HCT116 (cell line): ENCODE measurements around the gene UBE2E1. TPM values are rescaled to one million over a fixed set of nuclear protein-coding genes. Genes with fewer than 3 reads are reported as not detected.

Experiments
- ATAC-seq: fragments of 200-7000 bp; cut with Tn5 transposase; 2 replicates; pipeline ENCODE4 v1.9.1; 2020; ENCODE audit warnings: mild to moderate bottlenecking, moderate library complexity
- BruUV-seq: library from RNA; stranded (reverse); fragments of 400-500 nt; replicated peaks from 2 replicates; lab custom pipeline; 2021; lab: Mats Ljungman, UMichigan
- CTCF ChIA-PET: fragments of 300-600 bp; sonication (Branson Sonifier 250); formaldehyde crosslinking; loops from one replicate; lab custom pipeline; 2021; ENCODE audit warnings: antibody characterized with exemption; lab: Charles Lee
- POLR2A ChIA-PET: fragments of 300-600, 350-600 bp; sonication (Branson Sonifier 250); formaldehyde crosslinking; loops from one replicate; lab custom pipeline; 2021; ENCODE audit warnings: antibody characterized with exemption; lab: Charles Lee
- RAD21 ChIA-PET, 2 experiments: fragments of 300-600 bp; sonication (Branson Sonifier 250); formaldehyde crosslinking; loops; one replicate each; lab custom pipeline; 2023; ENCODE audit warnings: low total read pairs in 2 of 2; ENCODE audit not compliant: uncharacterized antibody in 2 of 2, unreplicated experiment in 2 of 2, low non-redundant PET in 1 of 2; lab: Charles Lee
- DNase-seq: peaks from one replicate; pipeline ENCODE4 v3.0.0-alpha.2; 2010; ENCODE audit warnings: low read depth, low spot score
- H2AFZ ChIP-seq: fragments of 200-600 bp; shearing (Covaris generic), sonication (generic); 2 replicates; pipeline ENCODE4 v1.6.1; 2017; ENCODE audit warnings: low read depth, mixed run types, mixed read lengths, antibody characterized with exemption, low read length; ENCODE audit not compliant: poor library complexity, severe bottlenecking
- H3K27ac ChIP-seq: 2 replicates; pipeline ENCODE4 v1.5.1; 2012; ENCODE audit warnings: low read depth, low read length
- H3K27me3 ChIP-seq: fragments of 200-600 bp; sonication (generic); 2 replicates; pipeline ENCODE4 v1.6.1; 2016; ENCODE audit warnings: mixed run types, low read length, mixed read lengths; ENCODE audit not compliant: insufficient read depth
- H3K36me3 ChIP-seq, 2 experiments: fragments of 200-500 bp in 1 of 2; fragments of 200-600 bp in 1 of 2; sonication (Bioruptor generic) in 1 of 2; sonication (generic) in 1 of 2; 2 replicates each; pipeline versions ENCODE4 v1.5.1 to v1.6.1; 2014 to 2016; ENCODE audit warnings: low read length in 2 of 2, inconsistent platforms in 1 of 2, mixed read lengths in 1 of 2, mixed run types in 1 of 2; ENCODE audit not compliant: insufficient read depth in 2 of 2, control insufficient read depth in 1 of 2
- H3K4me1 ChIP-seq, 2 experiments: fragments of 200-600 bp in 1 of 2; sonication (generic) in 1 of 2; 2 replicates each; pipeline versions ENCODE4 v1.5.1 to v1.6.1; 2012 to 2017; ENCODE audit warnings: low read length in 2 of 2, inconsistent platforms in 1 of 2, mild to moderate bottlenecking in 1 of 2, mixed read lengths in 1 of 2, mixed run types in 1 of 2, moderate library complexity in 1 of 2; ENCODE audit not compliant: insufficient read depth in 2 of 2, control insufficient read depth in 1 of 2
- H3K4me2 ChIP-seq: fragments of 200-600 bp; sonication (generic); 2 replicates; pipeline ENCODE4 v1.6.1; 2017; ENCODE audit warnings: mixed run types, low read length, mixed read lengths
- H3K4me3 ChIP-seq, 2 experiments: fragments of 200-600 bp in 1 of 2; sonication (generic) in 1 of 2; replicated peaks in 1 of 2; 2 replicates each; pipeline ENCODE4 v1.5.1; 2011 to 2016; ENCODE audit warnings: low read length in 2 of 2, control low read depth in 1 of 2, low read depth in 1 of 2, mild to moderate bottlenecking in 1 of 2, mixed read lengths in 1 of 2, mixed run types in 1 of 2
- H3K79me2 ChIP-seq: fragments of 200-600 bp; sonication (generic); 2 replicates; pipeline ENCODE4 v1.6.1; 2017; ENCODE audit warnings: mild to moderate bottlenecking, mixed run types, low read length, moderate library complexity, mixed read lengths; ENCODE audit not compliant: insufficient read depth
- H3K9ac ChIP-seq: fragments of 200-600 bp; sonication (generic); 2 replicates; pipeline ENCODE4 v1.6.1; 2016; ENCODE audit warnings: low read length, mixed read lengths
- H3K9me2 ChIP-seq: fragments of 200-600 bp; sonication (generic), shearing (Covaris generic); 2 replicates; pipeline ENCODE4 v1.6.1; 2017; ENCODE audit warnings: mixed run types, mild to moderate bottlenecking, moderate library complexity; ENCODE audit not compliant: insufficient read depth
- H3K9me3 ChIP-seq, 2 experiments: fragments of 200-500 bp in 1 of 2; fragments of 200-600 bp in 1 of 2; sonication (Bioruptor generic) in 1 of 2; sonication (generic) in 1 of 2; 2 replicates each; pipeline ENCODE4 v1.6.1; 2014 to 2017; ENCODE audit warnings: low read length in 2 of 2, mixed read lengths in 2 of 2, inconsistent platforms in 1 of 2, low read depth in 1 of 2, mild to moderate bottlenecking in 1 of 2, mixed run types in 1 of 2, moderate library complexity in 1 of 2; ENCODE audit not compliant: control insufficient read depth in 1 of 2, insufficient read depth in 1 of 2
- H4K20me1 ChIP-seq: fragments of 200-600 bp; sonication (generic), shearing (Covaris generic); 2 replicates; pipeline ENCODE4 v1.6.1; 2017; ENCODE audit warnings: mixed run types, mild to moderate bottlenecking, moderate library complexity; ENCODE audit not compliant: insufficient read depth
- CBX3 ChIP-seq: IDR thresholded peaks from 2 replicates; pipeline ENCODE4 v1.6.1; 2012; ENCODE audit warnings: low read depth
- CEBPB ChIP-seq: IDR thresholded peaks from 2 replicates; pipeline ENCODE4 v1.6.1; 2012; ENCODE audit warnings: low read depth
- EGR1 ChIP-seq: IDR thresholded peaks from 2 replicates; pipeline ENCODE4 v1.6.1; 2012; ENCODE audit warnings: low read depth
- ELF1 ChIP-seq: IDR thresholded peaks from 2 replicates; pipeline ENCODE4 v1.6.1; 2012; ENCODE audit warnings: low read depth, borderline replicate concordance
- EZH2phosphoT487 ChIP-seq: fragments of 200-600 bp; IDR thresholded peaks from 2 replicates; pipeline ENCODE4 v1.6.1; 2018; ENCODE audit warnings: antibody characterized with exemption, borderline replicate concordance
- POLR2A ChIP-seq: IDR thresholded peaks from 2 replicates; pipeline ENCODE4 v1.7.0; 2011; ENCODE audit warnings: borderline replicate concordance; ENCODE audit not compliant: insufficient read depth, insufficient read length; ENCODE audit errors: extremely low read depth
- POLR2AphosphoS5 ChIP-seq: IDR thresholded peaks from 2 replicates; pipeline ENCODE4 v1.6.1; 2011; ENCODE audit warnings: mild to moderate bottlenecking, low read depth, low read length, moderate library complexity
- SIN3A ChIP-seq: IDR thresholded peaks from 2 replicates; pipeline ENCODE4 v1.6.1; 2012; ENCODE audit warnings: low read depth
- intact Hi-C: fragments of 100-400 bp; cut with micrococcal nuclease; formaldehyde crosslinking; loops from 2 replicates; pipeline ENCODE4 v1.10.0; 2022
- total RNA-seq: library from RNA; stranded (reverse); gene quantifications from one replicate; pipeline ENCODE4 v1.2.1, GENCODE V29; 2021; ENCODE audit not compliant: unreplicated experiment
- TF ChIP-seq, protein P1 (sequence below): IDR thresholded peaks from 2 replicates; pipeline ENCODE4 v1.6.1; 2012; ENCODE audit warnings: low read depth
- TF ChIP-seq, protein P2 (sequence below): IDR thresholded peaks from 2 replicates; pipeline ENCODE4 v1.6.1; 2012
- TF ChIP-seq, protein P3 (sequence below): IDR thresholded peaks from 2 replicates; pipeline ENCODE4 v1.6.1; 2012

Gene UBE2E1
- total RNA-seq, 1 experiment from 2014 or later: 75.1 TPM

DNA sequence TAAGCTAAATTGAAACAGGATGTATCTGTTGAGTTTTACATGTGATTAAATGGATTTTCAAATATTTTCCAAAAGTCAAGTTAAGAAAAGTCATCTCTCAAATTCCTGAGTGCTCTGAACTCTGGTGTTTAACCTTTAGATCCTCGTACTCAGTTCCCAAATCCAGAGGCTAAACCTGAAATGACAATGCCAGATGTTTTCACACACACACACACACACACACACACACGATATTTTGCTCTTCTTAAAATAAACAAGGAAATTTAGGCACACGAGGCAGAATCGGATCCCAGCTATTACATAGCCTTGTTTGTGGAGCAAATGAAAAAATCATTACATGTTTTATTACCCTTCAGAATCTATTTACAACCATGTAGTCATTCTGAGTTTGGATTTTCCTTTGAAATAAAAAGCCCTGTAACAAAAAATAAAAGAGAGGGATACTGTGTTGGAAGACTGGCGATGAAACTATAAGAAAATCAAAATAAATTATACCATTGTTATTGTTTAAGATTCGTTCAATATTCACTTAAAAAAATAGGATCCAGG lies 20.6 kb upstream of the UBE2E1 start:
- no peaks in the 10 kb centered on the region for H3K9me3 ChIP-seq
- no TSS peak for BruUV-seq
- H3K36me3 ChIP-seq: no peaks in the 10 kb centered on the region
- intact Hi-C loops: no loop called here
- TF ChIP-seq CEBPB: no peak
- TF ChIP-seq, all 23 proteins: peak for 0
- Histone ChIP-seq H3K9me2 (no peaks in the 10 kb centered on the region), H3K79me2 (no peaks in the 10 kb centered on the region), H3K4me3 (no peak overlapping the region), H3K4me2 (no peak overlapping the region), H3K27ac (no peak overlapping the region), H4K20me1 (no peaks in the 10 kb centered on the region), H3K4me1 (no peaks in the 10 kb centered on the region), H3K27me3 (no peaks in the 10 kb centered on the region), H2AFZ (no peak overlapping the region), H3K9ac (no peak overlapping the region)
- ATAC-seq: no peak
- CTCF ChIA-PET: no interaction called here
- POLR2A ChIA-PET: no interaction called here
- no peak for DNase-seq
- RAD21 ChIA-PET: no interaction called here

DNA sequence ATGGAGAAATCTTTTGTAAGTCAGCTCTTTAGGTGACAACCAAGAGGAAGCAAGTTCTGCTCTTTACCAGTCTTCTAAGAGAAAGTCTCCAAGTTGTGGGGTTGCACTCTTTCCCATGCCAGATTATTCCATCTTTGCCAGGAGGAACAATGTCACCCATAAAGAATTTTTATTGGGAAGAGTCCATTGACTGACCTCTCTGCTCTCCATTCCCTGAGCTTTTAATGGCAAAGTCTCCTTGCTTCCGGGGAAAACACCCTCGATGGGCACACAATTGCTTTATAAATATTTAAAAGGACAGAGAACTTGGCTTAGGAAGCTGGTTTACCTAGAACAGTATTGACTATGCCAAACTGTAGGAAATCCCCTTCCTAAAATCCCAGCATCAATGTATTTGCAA lies 19.9 kb upstream of the UBE2E1 start:
- POLR2A ChIA-PET: no interaction called here
- Histone ChIP-seq H3K79me2 (no peaks in the 10 kb centered on the region), H3K4me2 (no peak overlapping the region), H3K9ac (no peak overlapping the region), H3K4me1 (no peaks in the 10 kb centered on the region), H3K36me3 (no peaks in the 10 kb centered on the region), H2AFZ (no peak overlapping the region), H3K27me3 (no peaks in the 10 kb centered on the region), H3K4me3 (no peak overlapping the region), H3K9me2 (no peaks in the 10 kb centered on the region), H4K20me1 (no peaks in the 10 kb centered on the region), H3K27ac (no peak overlapping the region), H3K9me3 (no peaks in the 10 kb centered on the region)
- no peak for TF ChIP-seq EGR1
- TF ChIP-seq POLR2AphosphoS5: no peak
- TF ChIP-seq SIN3A: no peak
- TF ChIP-seq, protein P1, sequence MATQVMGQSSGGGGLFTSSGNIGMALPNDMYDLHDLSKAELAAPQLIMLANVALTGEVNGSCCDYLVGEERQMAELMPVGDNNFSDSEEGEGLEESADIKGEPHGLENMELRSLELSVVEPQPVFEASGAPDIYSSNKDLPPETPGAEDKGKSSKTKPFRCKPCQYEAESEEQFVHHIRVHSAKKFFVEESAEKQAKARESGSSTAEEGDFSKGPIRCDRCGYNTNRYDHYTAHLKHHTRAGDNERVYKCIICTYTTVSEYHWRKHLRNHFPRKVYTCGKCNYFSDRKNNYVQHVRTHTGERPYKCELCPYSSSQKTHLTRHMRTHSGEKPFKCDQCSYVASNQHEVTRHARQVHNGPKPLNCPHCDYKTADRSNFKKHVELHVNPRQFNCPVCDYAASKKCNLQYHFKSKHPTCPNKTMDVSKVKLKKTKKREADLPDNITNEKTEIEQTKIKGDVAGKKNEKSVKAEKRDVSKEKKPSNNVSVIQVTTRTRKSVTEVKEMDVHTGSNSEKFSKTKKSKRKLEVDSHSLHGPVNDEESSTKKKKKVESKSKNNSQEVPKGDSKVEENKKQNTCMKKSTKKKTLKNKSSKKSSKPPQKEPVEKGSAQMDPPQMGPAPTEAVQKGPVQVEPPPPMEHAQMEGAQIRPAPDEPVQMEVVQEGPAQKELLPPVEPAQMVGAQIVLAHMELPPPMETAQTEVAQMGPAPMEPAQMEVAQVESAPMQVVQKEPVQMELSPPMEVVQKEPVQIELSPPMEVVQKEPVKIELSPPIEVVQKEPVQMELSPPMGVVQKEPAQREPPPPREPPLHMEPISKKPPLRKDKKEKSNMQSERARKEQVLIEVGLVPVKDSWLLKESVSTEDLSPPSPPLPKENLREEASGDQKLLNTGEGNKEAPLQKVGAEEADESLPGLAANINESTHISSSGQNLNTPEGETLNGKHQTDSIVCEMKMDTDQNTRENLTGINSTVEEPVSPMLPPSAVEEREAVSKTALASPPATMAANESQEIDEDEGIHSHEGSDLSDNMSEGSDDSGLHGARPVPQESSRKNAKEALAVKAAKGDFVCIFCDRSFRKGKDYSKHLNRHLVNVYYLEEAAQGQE: no peak
- TF ChIP-seq EZH2phosphoT487: no peak
- TF ChIP-seq CBX3: no peak
- TF ChIP-seq, protein P2, sequence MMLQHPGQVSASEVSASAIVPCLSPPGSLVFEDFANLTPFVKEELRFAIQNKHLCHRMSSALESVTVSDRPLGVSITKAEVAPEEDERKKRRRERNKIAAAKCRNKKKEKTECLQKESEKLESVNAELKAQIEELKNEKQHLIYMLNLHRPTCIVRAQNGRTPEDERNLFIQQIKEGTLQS: no peak
- no peak for TF ChIP-seq POLR2A
- no peak for TF ChIP-seq ELF1
- TF ChIP-seq, protein P3, sequence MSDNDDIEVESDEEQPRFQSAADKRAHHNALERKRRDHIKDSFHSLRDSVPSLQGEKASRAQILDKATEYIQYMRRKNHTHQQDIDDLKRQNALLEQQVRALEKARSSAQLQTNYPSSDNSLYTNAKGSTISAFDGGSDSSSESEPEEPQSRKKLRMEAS: no peak
- RAD21 ChIA-PET: no interaction called here
- CTCF ChIA-PET: no interaction called here
- BruUV-seq: no TSS peak
- intact Hi-C loops: no loop called here
- ATAC-seq: no peak
- DNase-seq: no peak
